ENCODE measurements around the gene COL23A1.

The COL23A1 gene

DNA sequence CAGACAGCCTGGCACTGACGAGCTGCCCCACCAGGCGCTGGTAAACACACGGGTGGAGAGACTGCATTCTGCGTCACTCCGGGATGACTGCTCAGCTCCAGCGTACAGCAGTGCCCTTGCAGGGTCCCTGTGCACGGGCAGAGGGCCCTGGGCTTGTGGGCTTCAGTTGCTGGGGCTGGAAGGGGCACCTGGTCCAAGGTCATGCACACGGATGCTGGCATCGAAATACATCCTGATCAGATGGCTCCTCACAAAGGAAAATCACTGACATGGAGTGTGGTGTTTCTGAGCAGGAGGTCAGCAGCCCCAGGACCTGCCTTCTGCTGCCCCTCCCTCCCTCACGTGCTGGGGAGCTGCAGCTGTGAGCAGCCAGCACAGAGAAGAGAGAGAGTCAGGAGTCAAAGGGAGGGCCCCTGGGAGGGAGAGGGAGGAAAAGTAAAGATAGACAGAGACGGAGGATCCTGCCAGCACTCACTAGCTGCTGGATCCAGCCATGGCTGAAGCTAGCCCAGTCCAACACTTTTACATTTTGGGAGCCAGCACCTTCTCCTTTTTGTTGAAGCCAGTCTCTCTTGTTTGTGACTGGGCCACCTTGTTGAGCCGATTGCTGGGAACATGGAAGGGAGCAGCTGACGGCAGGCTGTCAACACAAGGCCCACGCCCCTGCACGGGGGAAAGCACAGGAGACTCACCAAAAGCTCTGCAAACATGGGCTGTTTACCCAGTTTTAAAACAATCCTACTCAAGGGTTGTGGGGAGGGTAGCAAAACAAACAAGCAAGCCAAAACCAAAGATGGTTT is 191.1 kb downstream of the COL23A1 start:
- Histone ChIP-seq H3K27ac (ENCODE audit: low read depth, low read length) (no peak overlapping the region), H3K4me1 (ENCODE audit: insufficient read depth, low read length) (no peaks in the 10 kb centered on the region), H3K4me3 (ENCODE audit: low read depth in 1 of 2, low read length in 2 of 2) (no peak overlapping the region), H3K9me3 (ENCODE audit: low read length) (no peaks in the 10 kb centered on the region), H3K9ac (ENCODE audit: low read length) (no peak overlapping the region), H3K27me3 (ENCODE audit: control insufficient read depth in 1 of 2, insufficient read depth in 2 of 2, low read length in 2 of 2) (peaks cover 0 to under 1% of the 10 kb centered on the region in 2 donors), H3K36me3 (ENCODE audit: insufficient read depth, low read length) (no peaks in the 10 kb centered on the region)

- Histone ChIP-seq H3K36me3 (ENCODE audit: insufficient read depth, low read length) (no peaks in the 10 kb centered on the region), H3K9ac (ENCODE audit: low read length) (no peak overlapping the region), H3K27me3 (ENCODE audit: control insufficient read depth in 1 of 2, insufficient read depth in 2 of 2, low read length in 2 of 2) (peaks cover 0 to 4% of the 10 kb centered on the region in 2 donors), H3K4me3 (ENCODE audit: low read depth in 1 of 2, low read length in 2 of 2) (no peak overlapping the region), H3K4me1 (ENCODE audit: insufficient read depth, low read length) (no peaks in the 10 kb centered on the region), H3K27ac (ENCODE audit: low read depth, low read length) (no peak overlapping the region), H3K9me3 (ENCODE audit: low read length) (no peaks in the 10 kb centered on the region)
These were observed 193.1 kb downstream of the COL23A1 start for GRCh38 chr5:178396796-178397720.

DNA sequence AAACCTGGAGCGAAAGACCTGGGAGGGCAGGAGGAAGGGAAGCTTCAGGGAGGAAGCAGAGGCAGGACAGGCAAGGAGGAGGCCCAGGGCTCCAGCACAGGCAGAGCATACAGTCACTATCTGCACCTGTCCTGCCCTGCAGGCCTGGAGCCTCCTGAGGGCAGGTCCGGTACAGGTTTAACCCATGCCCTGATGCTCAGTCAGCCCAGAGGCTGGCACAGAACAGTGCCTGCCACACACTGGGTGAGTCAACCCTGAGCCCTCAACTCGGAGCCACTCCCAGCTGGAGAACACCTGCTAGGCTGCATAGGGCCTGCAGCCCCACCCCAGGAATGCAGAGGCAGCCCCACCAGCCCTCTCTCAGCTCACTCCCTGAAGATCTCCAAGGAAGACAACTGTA is 196.1 kb downstream of the COL23A1 start:
- no peaks in the 10 kb centered on the region for H3K9me3 ChIP-seq (ENCODE audit: low read length)
- H3K36me3 ChIP-seq (ENCODE audit: insufficient read depth, low read length), result no peaks in the 10 kb centered on the region
- H3K27me3 ChIP-seq (ENCODE audit: control insufficient read depth in 1 of 2, insufficient read depth in 2 of 2, low read length in 2 of 2), result peaks cover 0 to 4% of the 10 kb centered on the region in 2 donors
- H3K27ac ChIP-seq (ENCODE audit: low read depth, low read length), result no peak overlapping the region
- H3K4me3 ChIP-seq (ENCODE audit: low read depth in 1 of 2, low read length in 2 of 2), result no peak overlapping the region
- H3K4me1 ChIP-seq (ENCODE audit: insufficient read depth, low read length), result no peaks in the 10 kb centered on the region
- no peak overlapping the region for H3K9ac ChIP-seq (ENCODE audit: low read length)

DNA sequence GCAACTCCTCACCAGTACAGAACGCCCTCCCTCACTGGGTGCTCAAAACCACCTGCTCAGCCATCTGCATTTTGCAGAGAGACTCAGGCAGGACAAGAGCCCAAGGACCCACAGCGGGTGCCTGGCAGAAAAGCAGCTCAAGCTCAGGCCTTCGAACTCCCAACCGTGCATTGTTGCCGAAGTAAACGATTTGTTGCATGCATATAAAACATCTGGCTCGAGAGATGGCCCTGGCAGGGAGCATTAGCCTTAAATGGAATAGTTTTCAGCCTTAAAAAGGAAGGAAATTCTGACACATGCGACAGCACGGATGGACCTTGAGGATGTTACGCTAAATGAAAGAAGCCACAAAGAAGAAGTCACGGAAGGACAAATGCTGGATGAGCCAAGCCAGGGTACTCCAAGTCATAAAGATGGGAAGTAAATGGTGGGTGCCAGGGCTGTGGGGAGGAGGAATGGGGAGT is 197.2 kb downstream of the COL23A1 start:
- no peak overlapping the region for H3K4me3 ChIP-seq (ENCODE audit: low read depth in 1 of 2, low read length in 2 of 2)
- no peaks in the 10 kb centered on the region for H3K9me3 ChIP-seq (ENCODE audit: low read length)
- no peaks in the 10 kb centered on the region for H3K4me1 ChIP-seq (ENCODE audit: insufficient read depth, low read length)
- peaks cover 0 to 4% of the 10 kb centered on the region in 2 donors for H3K27me3 ChIP-seq (ENCODE audit: control insufficient read depth in 1 of 2, insufficient read depth in 2 of 2, low read length in 2 of 2)
- H3K27ac ChIP-seq (ENCODE audit: low read depth, low read length), result no peak overlapping the region
- H3K36me3 ChIP-seq (ENCODE audit: insufficient read depth, low read length), result no peaks in the 10 kb centered on the region
- no peak overlapping the region for H3K9ac ChIP-seq (ENCODE audit: low read length)

DNA sequence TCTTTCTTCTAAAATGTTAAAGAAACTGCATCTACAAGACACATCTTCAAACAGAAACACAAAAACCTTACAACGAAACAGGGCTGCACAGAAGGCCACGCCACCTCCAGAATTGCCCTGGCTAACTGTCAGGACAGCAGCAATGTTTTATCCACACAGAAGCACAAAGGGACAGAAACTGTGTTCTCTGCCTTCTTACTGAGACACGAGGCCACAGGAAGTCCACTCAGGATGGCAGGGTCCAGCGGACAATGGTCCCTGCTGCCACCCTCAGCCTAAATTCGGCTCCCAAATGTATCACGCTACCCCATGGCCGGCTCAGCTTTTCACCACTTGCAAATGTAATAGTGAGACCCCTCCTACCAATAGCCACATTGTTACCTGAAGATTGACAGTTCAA is 197.8 kb downstream of the COL23A1 start:
- no peaks in the 10 kb centered on the region for H3K4me1 ChIP-seq (ENCODE audit: insufficient read depth, low read length)
- H3K27me3 ChIP-seq (ENCODE audit: control insufficient read depth in 1 of 2, insufficient read depth in 2 of 2, low read length in 2 of 2), result peaks cover 0 to 4% of the 10 kb centered on the region in 2 donors
- no peaks in the 10 kb centered on the region for H3K36me3 ChIP-seq (ENCODE audit: insufficient read depth, low read length)
- no peaks in the 10 kb centered on the region for H3K9me3 ChIP-seq (ENCODE audit: low read length)
- no peak overlapping the region for H3K4me3 ChIP-seq (ENCODE audit: low read depth in 1 of 2, low read length in 2 of 2)
- H3K27ac ChIP-seq (ENCODE audit: low read depth, low read length), result no peak overlapping the region
- H3K9ac ChIP-seq (ENCODE audit: low read length), result no peak overlapping the region

DNA sequence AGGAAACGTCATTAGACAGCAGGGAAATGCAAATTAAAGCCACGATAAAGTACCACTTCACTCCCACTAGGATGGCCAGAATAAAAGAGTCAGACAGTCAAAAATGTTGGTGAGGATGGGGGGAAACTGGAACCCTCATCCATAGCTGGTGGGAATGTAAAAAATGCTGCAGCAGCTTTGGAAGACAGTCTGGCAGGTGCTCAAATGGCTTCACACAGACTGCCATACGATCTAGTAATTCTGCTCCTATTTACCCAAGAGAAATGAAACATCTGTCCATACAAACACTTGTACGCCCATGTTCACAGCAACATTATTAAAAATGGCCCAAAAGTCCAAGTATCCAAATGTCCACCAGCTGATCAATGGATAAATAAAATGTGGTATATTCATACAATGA is 198.7 kb downstream of the COL23A1 start:
- H3K9me3 ChIP-seq (ENCODE audit: low read length), result no peaks in the 10 kb centered on the region

GRCh38 chr5:178389796-178390195 is 200.4 kb downstream of the COL23A1 start:
- Histone ChIP-seq H3K4me3 (ENCODE audit: low read depth in 1 of 2, low read length in 2 of 2) (no peak overlapping the region), H3K9ac (ENCODE audit: low read length) (no peak overlapping the region), H3K9me3 (ENCODE audit: low read length) (no peaks in the 10 kb centered on the region), H3K27ac (ENCODE audit: low read depth, low read length) (no peak overlapping the region), H3K36me3 (ENCODE audit: insufficient read depth, low read length) (no peaks in the 10 kb centered on the region), H3K27me3 (ENCODE audit: control insufficient read depth in 1 of 2, insufficient read depth in 2 of 2, low read length in 2 of 2) (peaks cover 0 to 11% of the 10 kb centered on the region in 2 donors), H3K4me1 (ENCODE audit: insufficient read depth, low read length) (no peaks in the 10 kb centered on the region)

More for the DNA sequence above, 198.7 kb downstream of the COL23A1 start:
- no peak overlapping the region for H3K4me3 ChIP-seq (ENCODE audit: low read depth in 1 of 2, low read length in 2 of 2)
- no peaks in the 10 kb centered on the region for H3K4me1 ChIP-seq (ENCODE audit: insufficient read depth, low read length)
- H3K27ac ChIP-seq (ENCODE audit: low read depth, low read length), result no peak overlapping the region
- no peak overlapping the region for H3K9ac ChIP-seq (ENCODE audit: low read length)
- H3K36me3 ChIP-seq (ENCODE audit: insufficient read depth, low read length), result no peaks in the 10 kb centered on the region
- H3K27me3 ChIP-seq (ENCODE audit: control insufficient read depth in 1 of 2, insufficient read depth in 2 of 2, low read length in 2 of 2), result peaks cover 0 to 4% of the 10 kb centered on the region in 2 donors

DNA sequence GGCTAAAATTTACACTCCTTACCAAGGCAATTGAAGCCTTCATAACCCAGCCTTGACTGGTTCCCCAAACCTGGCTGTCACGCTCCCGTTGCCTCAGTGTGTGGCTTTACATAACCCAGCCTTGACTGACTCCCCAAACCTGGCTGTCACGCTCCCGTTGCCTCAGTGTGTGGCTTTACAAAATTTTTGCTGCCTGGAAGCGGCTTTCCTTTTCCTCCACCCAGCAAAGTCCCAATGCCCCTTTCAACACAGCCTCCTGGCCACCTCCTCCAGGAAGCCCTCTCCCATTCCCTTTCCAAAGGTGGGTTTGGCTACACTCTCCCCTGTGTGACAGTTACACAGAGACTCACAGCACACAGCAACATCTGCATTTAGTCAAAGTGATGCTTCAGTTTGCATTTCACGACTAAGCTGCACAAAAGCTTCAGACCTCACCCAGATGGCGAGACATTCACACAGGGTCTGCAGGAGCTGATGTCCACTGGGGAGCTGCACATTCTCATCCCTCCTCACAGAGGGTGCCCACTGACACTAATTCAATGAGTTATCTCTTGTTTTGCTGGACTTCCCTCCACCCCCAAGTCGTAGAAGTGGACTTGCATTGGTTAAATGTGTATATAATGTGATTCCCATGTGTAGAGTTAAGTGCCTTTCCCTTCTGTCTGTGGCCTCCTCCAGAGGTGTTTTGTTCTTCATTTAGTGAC is 201.0 kb downstream of the COL23A1 start:
- Histone ChIP-seq H3K4me3 (ENCODE audit: low read depth in 1 of 2, low read length in 2 of 2) (no peak overlapping the region), H3K27ac (ENCODE audit: low read depth, low read length) (no peak overlapping the region), H3K27me3 (ENCODE audit: control insufficient read depth in 1 of 2, insufficient read depth in 2 of 2, low read length in 2 of 2) (peaks cover 0 to 15% of the 10 kb centered on the region in 2 donors), H3K36me3 (ENCODE audit: insufficient read depth, low read length) (no peaks in the 10 kb centered on the region), H3K9ac (ENCODE audit: low read length) (no peak overlapping the region), H3K9me3 (ENCODE audit: low read length) (no peaks in the 10 kb centered on the region), H3K4me1 (ENCODE audit: insufficient read depth, low read length) (no peaks in the 10 kb centered on the region)

DNA sequence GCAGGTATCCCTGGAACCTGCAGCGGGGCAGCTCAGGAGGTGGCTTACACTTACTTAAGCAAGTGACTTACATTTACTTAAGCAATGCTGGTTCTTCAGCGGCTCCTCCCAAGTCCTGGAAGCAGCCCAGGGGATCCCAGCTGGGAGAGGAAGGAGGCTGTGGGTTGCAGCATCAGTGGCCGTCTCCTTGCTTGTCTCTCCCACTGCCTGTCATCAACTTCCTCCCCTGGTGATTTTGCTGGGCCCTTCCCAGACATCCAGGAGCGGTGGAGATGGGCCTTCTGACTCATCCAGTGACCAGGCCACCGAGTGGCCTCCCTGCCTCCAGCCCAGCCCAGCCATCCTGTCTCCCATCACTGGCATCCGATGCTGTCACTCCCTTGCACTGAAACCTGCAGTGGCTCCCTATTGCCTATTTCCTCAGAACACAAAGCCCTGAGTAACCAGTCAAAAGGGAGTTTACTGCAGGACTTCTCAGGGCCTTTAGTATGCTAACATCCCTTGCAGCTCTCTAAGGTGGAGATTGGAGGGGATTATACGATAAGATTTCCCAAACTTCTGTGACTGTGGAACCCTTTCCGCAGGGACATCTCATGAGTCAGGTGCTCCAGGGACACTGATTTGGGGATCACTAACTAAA is 201.7 kb downstream of the COL23A1 start:
- H3K27me3 ChIP-seq (ENCODE audit: control insufficient read depth in 1 of 2, insufficient read depth in 2 of 2, low read length in 2 of 2), result peaks cover 0 to 17% of the 10 kb centered on the region in 2 donors
- no peaks in the 10 kb centered on the region for H3K9me3 ChIP-seq (ENCODE audit: low read length)
- no peak overlapping the region for H3K27ac ChIP-seq (ENCODE audit: low read depth, low read length)
- no peak overlapping the region for H3K9ac ChIP-seq (ENCODE audit: low read length)
- H3K36me3 ChIP-seq (ENCODE audit: insufficient read depth, low read length), result no peaks in the 10 kb centered on the region
- H3K4me1 ChIP-seq (ENCODE audit: insufficient read depth, low read length), result no peaks in the 10 kb centered on the region
- H3K4me3 ChIP-seq (ENCODE audit: low read depth in 1 of 2, low read length in 2 of 2), result no peak overlapping the region

GRCh38 chr5:178387856-178388190 is 202.4 kb downstream of the COL23A1 start:
- Histone ChIP-seq H3K36me3 (ENCODE audit: insufficient read depth, low read length) (no peaks in the 10 kb centered on the region), H3K27ac (ENCODE audit: low read depth, low read length) (no peak overlapping the region), H3K9me3 (ENCODE audit: low read length) (no peaks in the 10 kb centered on the region), H3K27me3 (ENCODE audit: control insufficient read depth in 1 of 2, insufficient read depth in 2 of 2, low read length in 2 of 2) (peaks cover 0 to 20% of the 10 kb centered on the region in 2 donors), H3K9ac (ENCODE audit: low read length) (no peak overlapping the region), H3K4me3 (ENCODE audit: low read depth in 1 of 2, low read length in 2 of 2) (no peak overlapping the region), H3K4me1 (ENCODE audit: insufficient read depth, low read length) (no peaks in the 10 kb centered on the region)

Measured in muscle layer of colon (tissue), 2 donors.